Stimulated activated CD4-positive, alpha-beta T cell treated with anti-CD3 and anti-CD28 coated beads, TNF-alpha, amount 100 ng/mL, for 4 hours (primary cell): ENCODE data around the gene CYB5D1.
A peak's percentile ranks its signal among the peaks of the same experiment; 100 is the strongest.

Experiments used
- DNase-seq, 3 experiments: peaks; one replicate each; pipeline ENCODE4 v3.0.0-alpha.2; 2020; ENCODE audit warnings: low read depth in 3 of 3

Gene CYB5D1

DNA sequence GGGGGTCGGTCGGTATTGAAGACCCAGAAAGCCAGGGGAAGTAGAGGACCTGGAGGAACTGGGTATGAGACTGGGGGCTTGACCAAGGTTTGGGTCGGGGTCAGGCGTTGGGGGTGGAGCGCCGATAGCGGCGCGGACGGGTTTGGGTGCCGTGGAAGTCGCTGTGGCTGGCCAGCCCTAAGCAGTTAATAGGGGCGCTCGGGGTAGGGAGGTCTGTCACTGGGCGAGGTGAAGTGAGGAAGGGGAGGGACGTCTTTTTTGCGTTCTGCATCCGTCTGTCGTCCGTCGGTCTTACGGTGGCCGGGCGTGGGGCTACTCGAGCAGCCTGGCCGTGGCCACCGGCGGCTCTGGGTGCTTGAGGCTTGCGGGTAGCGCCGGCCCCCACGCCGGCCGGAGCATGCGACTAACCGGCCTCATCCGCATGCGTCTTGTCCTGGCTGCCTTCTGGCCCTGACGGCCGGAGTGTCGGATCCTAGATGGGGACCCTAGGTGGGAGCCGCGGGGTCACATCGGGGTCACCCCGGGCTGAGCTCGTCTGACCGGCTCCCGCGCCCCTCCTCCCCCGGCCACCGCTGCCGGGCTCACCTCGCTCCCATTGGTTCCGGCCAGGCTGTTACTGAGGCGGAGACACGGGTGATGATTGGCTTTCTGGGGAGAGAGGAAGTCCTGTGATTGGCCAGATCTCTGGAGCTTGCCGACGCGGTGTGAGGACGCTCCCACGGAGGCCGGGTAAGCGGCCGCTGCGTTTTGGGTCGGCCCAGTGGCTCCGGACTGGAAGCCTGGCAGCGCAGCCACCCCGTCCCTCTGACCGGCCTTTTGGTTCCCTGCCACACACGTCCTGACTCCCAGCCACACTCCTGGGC is 13.3 kb upstream of the CYB5D1 start:
- DNase-seq, result peak in 1 of 3 experiments; percentile 70

GRCh38 chr17:7845359-7846062 is 12.3 kb upstream of the CYB5D1 start:
- no peak for DNase-seq

GRCh38 chr17:7846063-7846735 is 11.6 kb upstream of the CYB5D1 start:
- DNase-seq, result no peak

DNA sequence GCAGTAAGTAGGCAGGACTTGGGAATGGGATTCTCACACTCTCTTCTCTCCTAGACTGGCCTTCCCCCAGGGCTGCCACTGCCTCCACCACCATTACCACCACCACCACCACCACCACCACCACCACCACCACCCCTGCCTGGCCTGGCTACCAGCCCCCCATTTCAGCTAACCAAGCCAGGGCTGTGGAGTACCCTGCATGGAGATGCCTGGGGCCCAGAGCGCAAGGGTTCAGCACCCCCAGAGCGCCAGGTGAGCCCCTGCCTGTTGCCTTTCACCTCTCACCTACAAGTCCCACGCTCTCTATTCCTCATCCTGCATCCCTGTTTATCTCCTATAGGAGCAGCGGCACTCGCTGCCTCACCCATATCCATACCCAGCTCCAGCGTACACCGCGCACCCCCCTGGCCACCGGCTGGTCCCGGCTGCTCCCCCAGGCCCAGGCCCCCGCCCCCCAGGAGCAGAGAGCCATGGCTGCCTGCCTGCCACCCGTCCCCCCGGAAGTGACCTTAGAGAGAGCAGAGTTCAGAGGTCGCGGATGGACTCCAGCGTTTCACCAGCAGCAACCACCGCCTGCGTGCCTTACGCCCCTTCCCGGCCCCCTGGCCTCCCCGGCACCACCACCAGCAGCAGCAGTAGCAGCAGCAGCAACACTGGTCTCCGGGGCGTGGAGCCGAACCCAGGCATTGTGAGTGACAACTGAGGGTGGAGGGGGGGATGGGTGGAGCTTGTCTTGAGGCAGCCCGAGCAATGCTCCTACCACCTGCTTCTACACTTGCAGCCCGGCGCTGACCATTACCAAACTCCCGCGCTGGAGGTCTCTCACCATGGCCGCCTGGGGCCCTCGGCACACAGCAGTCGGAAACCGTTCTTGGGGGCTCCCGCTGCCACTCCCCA is 10.8 kb upstream of the CYB5D1 start:
- DNase-seq, result no peak

DNA sequence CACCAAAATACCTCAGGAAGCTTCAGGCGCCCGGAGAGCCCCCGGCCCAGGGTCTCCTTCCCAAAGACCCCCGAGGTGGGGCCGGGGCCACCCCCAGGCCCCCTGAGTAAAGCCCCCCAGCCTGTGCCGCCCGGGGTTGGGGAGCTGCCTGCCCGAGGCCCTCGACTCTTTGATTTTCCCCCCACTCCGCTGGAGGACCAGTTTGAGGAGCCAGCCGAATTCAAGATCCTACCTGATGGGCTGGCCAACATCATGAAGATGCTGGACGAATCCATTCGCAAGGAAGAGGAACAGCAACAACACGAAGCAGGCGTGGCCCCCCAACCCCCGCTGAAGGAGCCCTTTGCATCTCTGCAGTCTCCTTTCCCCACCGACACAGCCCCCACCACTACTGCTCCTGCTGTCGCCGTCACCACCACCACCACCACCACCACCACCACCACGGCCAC is 9.6 kb upstream of the CYB5D1 start:
- no peak for DNase-seq

DNA sequence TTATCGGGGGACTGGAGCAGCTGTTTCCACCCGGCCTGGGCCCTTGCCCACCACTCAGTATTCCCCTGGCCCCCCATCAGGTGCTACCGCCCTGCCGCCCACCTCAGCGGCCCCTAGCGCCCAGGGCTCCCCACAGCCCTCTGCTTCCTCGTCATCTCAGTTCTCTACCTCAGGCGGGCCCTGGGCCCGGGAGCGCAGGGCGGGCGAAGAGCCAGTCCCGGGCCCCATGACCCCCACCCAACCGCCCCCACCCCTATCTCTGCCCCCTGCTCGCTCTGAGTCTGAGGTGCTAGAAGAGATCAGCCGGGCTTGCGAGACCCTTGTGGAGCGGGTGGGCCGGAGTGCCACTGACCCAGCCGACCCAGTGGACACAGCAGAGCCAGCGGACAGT is 9.1 kb upstream of the CYB5D1 start:
- DNase-seq, result no peak

GRCh38 chr17:7849130-7849750 is 8.6 kb upstream of the CYB5D1 start:
- DNase-seq, result no peak

DNA sequence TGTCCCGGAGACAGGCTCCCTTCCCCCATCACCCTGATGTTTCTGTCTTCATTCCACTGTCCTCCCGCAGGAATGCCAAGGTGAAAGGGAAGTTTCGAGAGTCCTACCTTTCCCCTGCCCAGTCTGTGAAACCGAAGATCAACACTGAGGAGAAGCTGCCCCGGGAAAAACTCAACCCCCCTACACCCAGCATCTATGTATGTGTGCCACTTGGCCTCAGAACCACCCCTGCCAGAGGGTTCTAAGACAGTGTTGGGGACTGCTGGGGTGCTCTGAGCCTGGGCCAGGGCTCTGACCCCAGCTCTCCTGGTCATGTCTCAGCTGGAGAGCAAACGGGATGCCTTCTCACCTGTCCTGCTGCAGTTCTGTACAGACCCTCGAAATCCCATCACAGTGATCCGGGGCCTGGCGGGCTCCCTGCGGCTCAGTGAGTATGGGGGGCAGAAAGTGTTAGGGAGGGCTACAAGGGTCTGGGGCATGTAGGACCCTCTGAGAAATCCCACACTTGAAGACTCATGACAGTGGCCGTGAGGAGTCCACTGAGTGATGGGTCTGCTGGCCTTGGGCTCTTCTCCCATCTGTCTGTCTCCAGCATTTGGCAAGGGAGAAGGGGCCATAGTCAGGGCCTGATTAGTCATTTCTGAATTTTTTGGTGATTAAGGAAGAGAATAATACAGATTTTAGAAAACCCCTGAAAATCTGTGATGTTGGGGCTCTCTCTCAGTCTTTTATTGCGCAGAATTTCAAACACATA is 7.9 kb upstream of the CYB5D1 start:
- no peak for DNase-seq

DNA sequence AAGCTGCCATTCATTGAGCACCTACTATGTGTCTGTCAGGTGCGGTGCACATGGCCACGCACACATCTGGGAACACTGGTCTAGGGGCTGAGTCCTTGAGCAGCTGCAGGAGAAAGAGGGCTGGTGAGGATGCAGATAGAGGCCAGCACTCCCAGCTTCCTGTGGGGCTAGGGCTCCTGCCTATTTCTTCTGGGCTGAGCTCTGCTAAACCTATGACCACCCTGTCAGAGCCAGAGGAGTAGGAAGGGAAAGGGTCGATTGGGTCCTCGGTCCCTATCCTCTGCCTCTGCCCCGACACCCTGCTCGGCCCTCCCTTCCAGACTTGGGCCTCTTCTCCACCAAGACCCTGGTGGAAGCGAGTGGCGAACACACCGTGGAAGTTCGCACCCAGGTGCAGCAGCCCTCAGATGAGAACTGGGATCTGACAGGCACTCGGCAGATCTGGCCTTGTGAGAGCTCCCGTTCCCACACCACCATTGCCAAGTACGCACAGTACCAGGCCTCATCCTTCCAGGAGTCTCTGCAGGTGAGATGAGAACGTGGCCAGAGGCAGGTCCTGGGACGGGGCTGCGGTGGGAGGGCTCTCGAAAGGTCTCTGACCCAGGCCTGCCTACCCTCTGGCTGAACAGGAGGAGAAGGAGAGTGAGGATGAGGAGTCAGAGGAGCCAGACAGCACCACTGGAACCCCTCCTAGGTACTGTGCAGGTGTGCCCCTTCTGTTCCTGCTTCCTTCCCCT is 6.9 kb upstream of the CYB5D1 start:
- no peak for DNase-seq

GRCh38 chr17:7851438-7852261 is 6.2 kb upstream of the CYB5D1 start:
- peak; percentile 80 to 91 (median 86) for DNase-seq

- DNase-seq, result no peak
These were observed 5.5 kb upstream of the CYB5D1 start for GRCh38 chr17:7852262-7852670.

DNA sequence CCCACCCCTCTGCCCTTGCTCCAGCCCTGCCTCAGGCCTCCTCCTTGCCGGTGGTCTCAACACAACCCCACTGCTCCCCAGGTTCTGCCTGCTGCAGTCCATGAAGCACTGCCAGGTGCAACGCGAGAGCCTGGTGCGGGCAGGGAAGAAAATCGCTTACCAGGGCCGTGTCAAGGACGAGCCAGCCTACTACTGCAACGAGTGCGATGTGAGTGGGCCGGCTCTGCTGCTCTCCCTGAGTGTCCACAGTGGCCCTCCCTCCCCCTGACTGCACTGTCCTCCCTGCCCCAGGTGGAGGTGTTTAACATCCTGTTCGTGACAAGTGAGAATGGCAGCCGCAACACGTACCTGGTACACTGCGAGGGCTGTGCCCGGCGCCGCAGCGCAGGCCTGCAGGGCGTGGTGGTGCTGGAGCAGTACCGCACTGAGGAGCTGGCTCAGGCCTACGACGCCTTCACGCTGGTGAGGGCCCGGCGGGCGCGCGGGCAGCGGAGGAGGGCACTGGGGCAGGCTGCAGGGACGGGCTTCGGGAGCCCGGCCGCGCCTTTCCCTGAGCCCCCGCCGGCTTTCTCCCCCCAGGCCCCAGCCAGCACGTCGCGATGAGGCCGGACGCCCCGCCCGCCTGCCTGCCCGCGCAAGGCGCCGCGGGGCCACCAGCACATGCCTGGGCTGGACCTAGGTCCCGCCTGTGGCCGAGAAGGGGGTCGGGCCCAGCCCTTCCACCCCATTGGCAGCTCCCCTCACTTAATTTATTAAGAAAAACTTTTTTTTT is 4.7 kb upstream of the CYB5D1 start:
- no peak for DNase-seq

DNA sequence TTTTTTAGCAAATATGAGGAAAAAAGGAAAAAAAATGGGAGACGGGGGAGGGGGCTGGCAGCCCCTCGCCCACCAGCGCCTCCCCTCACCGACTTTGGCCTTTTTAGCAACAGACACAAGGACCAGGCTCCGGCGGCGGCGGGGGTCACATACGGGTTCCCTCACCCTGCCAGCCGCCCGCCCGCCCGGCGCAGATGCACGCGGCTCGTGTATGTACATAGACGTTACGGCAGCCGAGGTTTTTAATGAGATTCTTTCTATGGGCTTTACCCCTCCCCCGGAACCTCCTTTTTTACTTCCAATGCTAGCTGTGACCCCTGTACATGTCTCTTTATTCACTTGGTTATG is 4.1 kb upstream of the CYB5D1 start:
- no peak for DNase-seq

DNA sequence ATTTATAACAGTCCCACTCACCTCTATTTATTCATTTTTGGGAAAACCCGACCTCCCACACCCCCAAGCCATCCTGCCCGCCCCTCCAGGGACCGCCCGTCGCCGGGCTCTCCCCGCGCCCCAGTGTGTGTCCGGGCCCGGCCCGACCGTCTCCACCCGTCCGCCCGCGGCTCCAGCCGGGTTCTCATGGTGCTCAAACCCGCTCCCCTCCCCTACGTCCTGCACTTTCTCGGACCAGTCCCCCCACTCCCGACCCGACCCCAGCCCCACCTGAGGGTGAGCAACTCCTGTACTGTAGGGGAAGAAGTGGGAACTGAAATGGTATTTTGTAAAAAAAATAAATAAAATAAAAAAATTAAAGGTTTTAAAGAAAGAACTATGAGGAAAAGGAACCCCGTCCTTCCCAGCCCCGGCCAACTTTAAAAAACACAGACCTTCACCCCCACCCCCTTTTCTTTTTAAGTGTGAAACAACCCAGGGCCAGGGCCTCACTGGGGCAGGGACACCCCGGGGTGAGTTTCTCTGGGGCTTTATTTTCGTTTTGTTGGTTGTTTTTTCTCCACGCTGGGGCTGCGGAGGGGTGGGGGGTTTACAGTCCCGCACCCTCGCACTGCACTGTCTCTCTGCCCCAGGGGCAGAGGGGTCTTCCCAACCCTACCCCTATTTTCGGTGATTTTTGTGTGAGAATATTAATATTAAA is 3.6 kb upstream of the CYB5D1 start:
- DNase-seq, result no peak

- DNase-seq, result no peak
These were observed 2.7 kb upstream of the CYB5D1 start, which contains the start of gene TMEM88 for GRCh38 chr17:7854851-7855659. Gene TMEM88 (plus strand): TSS chr17:7855066. CDS start chr17:7855075, 9 bp downstream.

GRCh38 chr17:7855660-7856010 is 2.2 kb upstream of the CYB5D1 start:
- DNase-seq, result no peak
